ENCODE measurements around the gene LRRK1. TPM values are rescaled to one million over a fixed set of nuclear protein-coding genes. Genes with fewer than 3 reads are reported as not detected.

LRRK1 gene
- total RNA-seq, 4 donors from 2014 or later = 7.1 to 29.3 (median 8.5) TPM

DNA sequence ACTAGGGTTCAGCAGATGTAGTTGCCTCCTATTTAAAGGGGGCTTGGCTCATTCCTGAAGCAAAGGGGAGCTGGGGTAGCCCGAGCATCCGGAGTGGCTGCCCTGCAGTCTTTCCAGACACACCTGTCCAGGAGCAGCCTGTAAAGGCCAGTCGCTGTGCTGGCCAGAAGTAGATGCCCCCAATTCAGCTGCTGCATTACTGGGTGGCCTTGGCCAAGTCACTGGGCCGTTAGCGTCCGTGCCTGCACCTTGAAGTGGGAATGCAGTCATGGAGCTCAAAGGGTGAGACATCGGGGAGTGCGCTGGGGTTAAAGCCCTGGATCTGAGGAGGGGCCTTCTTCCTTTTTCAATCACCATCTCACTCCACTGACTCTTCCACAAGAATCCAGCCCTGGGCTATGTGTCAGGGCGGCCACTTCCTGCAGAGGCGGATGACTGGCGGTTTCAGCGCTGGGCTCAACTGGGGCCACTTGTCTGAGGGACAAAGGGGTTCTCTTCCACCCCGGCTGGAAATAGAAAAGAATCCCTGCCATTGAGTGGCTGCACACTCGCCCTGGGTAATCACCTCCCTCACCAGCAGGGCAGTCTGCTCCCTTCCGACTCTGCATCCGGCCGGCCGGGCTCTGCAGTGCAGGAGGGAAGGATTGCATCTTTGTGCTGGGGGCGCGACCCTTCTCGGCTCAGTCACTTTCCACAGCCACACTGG lies 27.7 kb upstream of the LRRK1 start:
- WGBS, 2 donors = 72 to 74% methylated on average over 18 to 21 of the region's 21 CpGs
- intact Hi-C loops (cut with DNase I) = no loop called here
- no peak for TF ChIP-seq POLR2A (IDR thresholded peaks at IDR 0.05)
- TF ChIP-seq CTCF (IDR thresholded peaks at IDR 0.05) = no peak
- Histone ChIP-seq H3K9me3 (no peaks in the 10 kb centered on the region), H3K27ac (no peak overlapping the region), H3K27me3 (no peaks in the 10 kb centered on the region), H3K4me3 (replicated peaks in 1 of 3) (no peak overlapping the region), H3K36me3 (no peaks in the 10 kb centered on the region), H3K4me1 (peaks cover 13 to 23% of the 10 kb centered on the region in 2 donors)
- DNase-seq = no peak

DNA sequence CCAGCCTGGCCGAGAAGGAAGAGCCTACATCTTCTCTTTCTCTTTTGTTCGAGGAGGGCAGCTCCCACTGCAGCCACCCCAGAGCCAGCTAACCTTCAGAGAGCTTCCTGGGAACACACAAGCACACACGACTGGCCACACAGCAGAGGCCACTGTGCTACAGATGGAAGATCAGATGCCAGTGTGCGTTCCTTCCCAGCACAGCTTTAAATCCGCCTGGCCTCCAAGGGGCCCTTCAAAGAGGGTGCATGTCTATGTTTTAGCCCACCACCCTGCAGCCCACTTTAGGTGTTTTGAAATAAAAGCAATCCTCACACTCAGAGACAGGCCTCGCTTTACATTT lies 27.2 kb upstream of the LRRK1 start:
- no peak for DNase-seq
- H3K36me3 ChIP-seq = no peaks in the 10 kb centered on the region
- intact Hi-C loops (cut with DNase I) = no loop called here
- TF ChIP-seq POLR2A (IDR thresholded peaks at IDR 0.05) (no peak), CTCF (IDR thresholded peaks at IDR 0.05) (no peak)
- no peaks in the 10 kb centered on the region for H3K9me3 ChIP-seq
- H3K4me1 ChIP-seq = peaks cover 13 to 23% of the 10 kb centered on the region in 2 donors
- 70 to 73% methylated on average over 5 to 6 of the region's 6 CpGs for WGBS, 2 donors
- H3K27ac ChIP-seq = no peak overlapping the region
- H3K27me3 ChIP-seq = no peaks in the 10 kb centered on the region
- H3K4me3 ChIP-seq (replicated peaks in 1 of 3) = no peak overlapping the region

- 87 to 93% methylated on average over 4 to 6 of the region's 6 CpGs for WGBS, 2 donors
- Histone ChIP-seq H3K4me3 (replicated peaks in 1 of 3) (no peak overlapping the region), H3K9me3 (no peaks in the 10 kb centered on the region), H3K36me3 (no peaks in the 10 kb centered on the region), H3K27me3 (no peaks in the 10 kb centered on the region), H3K27ac (no peak overlapping the region), H3K4me1 (peaks cover 13 to 23% of the 10 kb centered on the region in 2 donors)
- intact Hi-C loops (cut with DNase I) = no loop called here
- no peak for DNase-seq
- TF ChIP-seq POLR2A (IDR thresholded peaks at IDR 0.05) = no peak
- TF ChIP-seq CTCF (IDR thresholded peaks at IDR 0.05) = no peak
Observed at GRCh38 chr15:100893261-100893963, 25.7 kb upstream of the LRRK1 start.

GRCh38 chr15:100893964-100894295 lies 25.2 kb upstream of the LRRK1 start:
- H3K9me3 ChIP-seq = no peaks in the 10 kb centered on the region
- 30 to 34% methylated on average over 5 to 9 of the region's 9 CpGs for WGBS, 2 donors
- TF ChIP-seq CTCF (IDR thresholded peaks at IDR 0.05) (no peak), POLR2A (IDR thresholded peaks at IDR 0.05) (no peak)
- DNase-seq = peak; percentile 46 to 62
- H3K27ac ChIP-seq = no peak overlapping the region
- no peaks in the 10 kb centered on the region for H3K36me3 ChIP-seq
- intact Hi-C loops (cut with DNase I) = no loop called here
- H3K27me3 ChIP-seq = no peaks in the 10 kb centered on the region
- H3K4me3 ChIP-seq (replicated peaks in 1 of 3) = no peak overlapping the region
- peaks cover 12 to 21% of the 10 kb centered on the region in 2 donors for H3K4me1 ChIP-seq

DNA sequence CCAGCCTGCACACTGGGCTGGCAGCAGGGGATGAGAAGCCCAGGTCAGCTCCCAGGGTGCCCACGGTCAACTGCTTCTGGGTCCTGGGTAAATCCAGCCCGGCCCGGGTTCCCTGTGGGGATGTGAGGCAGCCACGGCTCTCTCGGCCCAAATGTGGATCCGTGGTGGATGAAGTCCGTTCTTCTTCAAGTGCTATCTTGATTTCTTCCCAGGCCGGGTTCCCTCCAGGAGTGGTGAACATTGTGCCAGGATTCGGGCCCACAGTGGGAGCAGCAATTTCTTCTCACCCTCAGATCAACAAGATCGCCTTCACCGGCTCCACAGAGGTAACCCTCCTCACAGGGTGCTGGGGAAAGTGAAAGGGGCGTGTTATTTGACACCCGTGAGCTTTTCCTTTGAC lies 23.4 kb upstream of the LRRK1 start:
- WGBS, 2 donors = 87 to 94% methylated on average over 9 to 12 of the region's 13 CpGs
- Histone ChIP-seq H3K4me3 (replicated peaks in 1 of 3) (no peak overlapping the region), H3K4me1 (peaks cover 0 to 13% of the 10 kb centered on the region in 2 donors), H3K27ac (no peak overlapping the region), H3K36me3 (no peaks in the 10 kb centered on the region), H3K9me3 (no peaks in the 10 kb centered on the region), H3K27me3 (no peaks in the 10 kb centered on the region)
- TF ChIP-seq CTCF (IDR thresholded peaks at IDR 0.05) (no peak), POLR2A (IDR thresholded peaks at IDR 0.05) (no peak)
- intact Hi-C loops (cut with DNase I) = no loop called here
- DNase-seq = no peak

Data from thyroid gland (tissue), 4 donors.